Liver (tissue), 9 donors: Measurements from ENCODE around the gene KRTAP4-12. TPM values are rescaled to one million over a fixed set of nuclear protein-coding genes. Genes with fewer than 3 reads are reported as not detected.
"Not testable (repeated sequence)": the region's sequence is repeated elsewhere in the genome, so short reads cannot be mapped to it uniquely, and the experiment has no call there.

Experiments used
- DNase-seq: peaks from one replicate; pipeline ENCODE4 v3.0.0-alpha.2; 2017; ENCODE audit warnings: low spot score
- H3K27ac ChIP-seq, 2 donors: one replicate each; pipeline ENCODE4 v1.7.0; 2013; ENCODE audit warnings: inconsistent platforms in 2 of 2, low read length in 2 of 2, control low read depth in 1 of 2, low read depth in 1 of 2, mild to moderate bottlenecking in 1 of 2
- H3K27me3 ChIP-seq, 4 donors: one replicate each; pipeline versions ENCODE4 v1.6.1 to v1.7.0; 2013; ENCODE audit warnings: low read length in 3 of 4, inconsistent platforms in 1 of 4, mild to moderate bottlenecking in 1 of 4, moderate library complexity in 1 of 4; ENCODE audit not compliant: control insufficient read depth in 4 of 4, insufficient read depth in 4 of 4
- H3K36me3 ChIP-seq, 4 donors: one replicate each; pipeline versions ENCODE4 v1.6.1 to v1.7.0; 2013; ENCODE audit warnings: low read length in 3 of 4, mild to moderate bottlenecking in 3 of 4, low read depth in 1 of 4, moderate library complexity in 1 of 4; ENCODE audit not compliant: control insufficient read depth in 4 of 4, insufficient read depth in 3 of 4
- H3K4me1 ChIP-seq, 4 donors: one replicate each; pipeline versions ENCODE4 v1.6.1 to v1.7.0; 2013; ENCODE audit warnings: low read length in 3 of 4, mild to moderate bottlenecking in 3 of 4, moderate library complexity in 1 of 4; ENCODE audit not compliant: control insufficient read depth in 4 of 4, insufficient read depth in 4 of 4
- H3K4me3 ChIP-seq, 3 donors: one replicate each; pipeline versions ENCODE4 v1.6.1 to v1.7.0; 2013; ENCODE audit warnings: low read length in 3 of 3, control low read depth in 1 of 3, low read depth in 1 of 3, mild to moderate bottlenecking in 1 of 3
- H3K9ac ChIP-seq, 2 donors: one replicate each; pipeline ENCODE4 v1.7.0; 2013; ENCODE audit warnings: low read length in 2 of 2, mild to moderate bottlenecking in 2 of 2, moderate library complexity in 2 of 2, control low read depth in 1 of 2, low read depth in 1 of 2
- H3K9me3 ChIP-seq, 4 donors: one replicate each; pipeline versions ENCODE4 v1.6.1 to v1.7.0; 2013; ENCODE audit warnings: low read length in 3 of 4; ENCODE audit not compliant: control insufficient read depth in 4 of 4
- EGR1 ChIP-seq, 2 donors: IDR thresholded peaks; 2 replicates each; pipeline ENCODE4 v1.6.1; 2016 to 2018; ENCODE audit warnings: antibody characterized with exemption in 2 of 2, low read depth in 2 of 2
- FOXA1 ChIP-seq: IDR thresholded peaks from 2 replicates; pipeline ENCODE4 v1.6.1; 2016; ENCODE audit warnings: antibody characterized with exemption
- FOXA2 ChIP-seq: IDR thresholded peaks from 2 replicates; pipeline ENCODE4 v1.6.1; 2016; ENCODE audit warnings: antibody characterized with exemption
- HNF4A ChIP-seq, 2 donors: conservative IDR thresholded peaks; 2 replicates each; pipeline ENCODE4 v1.6.1; 2016; ENCODE audit warnings: antibody characterized with exemption in 2 of 2, mild to moderate bottlenecking in 2 of 2
- HNF4G ChIP-seq: IDR thresholded peaks from 2 replicates; pipeline ENCODE4 v1.6.1; 2016; ENCODE audit warnings: antibody characterized with exemption
- JUND ChIP-seq, 2 donors: IDR thresholded peaks; 2 replicates each; pipeline ENCODE4 v1.6.1; 2016; ENCODE audit warnings: antibody characterized with exemption in 2 of 2
- NR2F2 ChIP-seq: IDR thresholded peaks from 2 replicates; pipeline ENCODE4 v1.6.1; 2016; ENCODE audit warnings: antibody characterized with exemption
- RAD21 ChIP-seq, 2 donors: IDR thresholded peaks; 2 replicates each; pipeline ENCODE4 v1.6.1; 2016; ENCODE audit warnings: antibody characterized with exemption in 2 of 2, mild to moderate bottlenecking in 2 of 2
- REST ChIP-seq: IDR thresholded peaks from 2 replicates; pipeline ENCODE4 v1.6.1; 2016; ENCODE audit warnings: antibody characterized with exemption, mild to moderate bottlenecking
- RXRA ChIP-seq, 2 donors: IDR thresholded peaks; 2 replicates each; pipeline ENCODE4 v1.6.1; 2017 to 2018; ENCODE audit warnings: antibody characterized with exemption in 2 of 2, mild to moderate bottlenecking in 1 of 2
- SP1 ChIP-seq: IDR thresholded peaks from 2 replicates; pipeline ENCODE4 v1.6.1; 2018; ENCODE audit warnings: antibody characterized with exemption, mild to moderate bottlenecking
- TAF1 ChIP-seq: conservative IDR thresholded peaks from 2 replicates; pipeline ENCODE4 v1.6.1; 2016; ENCODE audit warnings: antibody characterized with exemption, mild to moderate bottlenecking
- YY1 ChIP-seq: IDR thresholded peaks from 2 replicates; pipeline ENCODE4 v1.6.1; 2016; ENCODE audit warnings: antibody characterized with exemption, mild to moderate bottlenecking
- ZBTB33 ChIP-seq: IDR thresholded peaks from 2 replicates; pipeline ENCODE4 v1.6.1; 2016; ENCODE audit warnings: antibody characterized with exemption
- WGBS: extraction: QIAGEN DNeasy Blood & Tissue Kit; methylation state at CpG from one replicate; pipeline ENCODE4 v1.1.7; 2013; 5-methylcytosine and 5-hydroxymethylcytosine counted together
- polyA plus RNA-seq, 2 donors: library from polyadenylated mRNA; stranded (reverse) in 1 of 2; unstranded in 1 of 2; fragments of 200-250 nt in 1 of 2; fragments of >200 nt in 1 of 2; fragmentation: Nextera tagmentation in 1 of 2; extraction: Ambion mirVana in 1 of 2; gene quantifications; one replicate each; pipeline versions ENCODE4 v1.2.1 to v1.2.3, GENCODE V29; 2013 to 2015
- total RNA-seq, 2 donors: library from RNA; depleted of rRNA; stranded (reverse); fragments of >200 nt; gene quantifications; one replicate each; pipeline ENCODE4 v1.2.3, GENCODE V29; 2014
- TF ChIP-seq, protein P1 (sequence below): IDR thresholded peaks from 2 replicates; pipeline ENCODE4 v1.6.1; 2016; ENCODE audit warnings: antibody characterized with exemption
- TF ChIP-seq, protein P2 (sequence below): IDR thresholded peaks from 2 replicates; pipeline ENCODE4 v1.6.1; 2016; ENCODE audit warnings: antibody characterized with exemption
- donor health status: healthy.
- donor health status: healthy.
- donor health status: healthy.
- donor health status: healthy.
- donor health status: healthy.

KRTAP4-12 gene
- total and polyA plus RNA-seq, 4 donors = not detected

- 51% methylated on average over 10 of the region's 10 CpGs for WGBS
- H3K27ac ChIP-seq = no peak within 1 kb of the TSS
- H3K36me3 ChIP-seq = no peaks in the 10 kb centered on the region
- H3K4me3 ChIP-seq = no peak within 1 kb of the TSS
- TF ChIP-seq REST = no peak
- TF ChIP-seq, protein P1, sequence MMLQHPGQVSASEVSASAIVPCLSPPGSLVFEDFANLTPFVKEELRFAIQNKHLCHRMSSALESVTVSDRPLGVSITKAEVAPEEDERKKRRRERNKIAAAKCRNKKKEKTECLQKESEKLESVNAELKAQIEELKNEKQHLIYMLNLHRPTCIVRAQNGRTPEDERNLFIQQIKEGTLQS = no peak
- TF ChIP-seq TAF1 = no peak
- TF ChIP-seq EGR1 (IDR thresholded peaks at IDR 0.05; ENCODE audit: low read depth in 2 of 2) = no peak
- TF ChIP-seq, protein P2, sequence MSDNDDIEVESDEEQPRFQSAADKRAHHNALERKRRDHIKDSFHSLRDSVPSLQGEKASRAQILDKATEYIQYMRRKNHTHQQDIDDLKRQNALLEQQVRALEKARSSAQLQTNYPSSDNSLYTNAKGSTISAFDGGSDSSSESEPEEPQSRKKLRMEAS = no peak
- no peak for TF ChIP-seq FOXA1
- no peak for TF ChIP-seq SP1
- no peak for TF ChIP-seq NR2F2
- TF ChIP-seq HNF4A (conservative IDR thresholded peaks at IDR 0.05) = no peak
- no peak for TF ChIP-seq RAD21 (IDR thresholded peaks at IDR 0.05)
- TF ChIP-seq FOXA2 = no peak
- TF ChIP-seq YY1 = no peak
- no peak for TF ChIP-seq HNF4G
- no peak for TF ChIP-seq ZBTB33
- TF ChIP-seq JUND (IDR thresholded peaks at IDR 0.05) = no peak
- no peak for TF ChIP-seq RXRA (IDR thresholded peaks at IDR 0.05)
- no peaks in the 10 kb centered on the region for H3K4me1 ChIP-seq
- H3K9me3 ChIP-seq = no peaks in the 10 kb centered on the region
- H3K27me3 ChIP-seq = no peaks in the 10 kb centered on the region
- H3K9ac ChIP-seq = no peak within 1 kb of the TSS
- no peak for DNase-seq
Measured at GRCh38 chr17:41101586-41102259, 22.3 kb downstream of the KRTAP4-12 start, which contains the start of gene KRTAP4-16. Gene KRTAP4-16, minus strand, starts transcription at chr17:41102209. Its CDS starts 0 bp downstream, at chr17:41102209.

GRCh38 chr17:41099682-41100480, 24.1 kb downstream of the KRTAP4-12 start:
- H3K4me1 ChIP-seq, H3K27ac ChIP-seq, H3K36me3 ChIP-seq, H3K4me3 ChIP-seq, H3K9me3 ChIP-seq, DNase-seq, H3K27me3 ChIP-seq, H3K9ac ChIP-seq: not testable (repeated sequence)
- WGBS = 53% methylated on average over 7 of the region's 7 CpGs
